ENCODE measurements around the gene SNUPN.
"Not testable (repeated sequence)": the region's sequence is repeated elsewhere in the genome, so short reads cannot be mapped to it uniquely, and the experiment has no call there.

Gene SNUPN

GRCh38 chr15:75583701-75584100 is 41.8 kb downstream of the SNUPN start:
- DNase-seq (ENCODE audit: low spot score), result no peak

DNA sequence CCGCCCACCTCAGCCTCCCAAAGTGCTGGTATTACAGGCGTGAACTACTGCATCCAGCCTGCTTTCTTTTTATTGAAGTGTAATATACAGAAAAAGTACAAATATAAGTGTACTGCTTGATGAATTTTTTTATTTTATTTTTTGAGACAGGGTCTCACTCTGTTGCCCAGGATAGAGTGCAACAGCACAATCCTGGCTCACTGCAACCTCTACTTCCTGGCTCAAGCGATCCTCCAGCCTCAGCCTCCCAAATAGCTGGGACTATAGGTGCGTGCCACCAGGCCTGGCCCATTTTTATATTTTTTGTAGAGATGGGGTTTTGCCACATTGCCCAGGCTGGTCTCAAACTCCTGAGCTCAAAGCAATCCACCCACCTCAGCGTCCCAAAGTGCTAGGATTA is 42.6 kb downstream of the SNUPN start:
- DNase-seq (ENCODE audit: low spot score), result not testable (repeated sequence)

DNA sequence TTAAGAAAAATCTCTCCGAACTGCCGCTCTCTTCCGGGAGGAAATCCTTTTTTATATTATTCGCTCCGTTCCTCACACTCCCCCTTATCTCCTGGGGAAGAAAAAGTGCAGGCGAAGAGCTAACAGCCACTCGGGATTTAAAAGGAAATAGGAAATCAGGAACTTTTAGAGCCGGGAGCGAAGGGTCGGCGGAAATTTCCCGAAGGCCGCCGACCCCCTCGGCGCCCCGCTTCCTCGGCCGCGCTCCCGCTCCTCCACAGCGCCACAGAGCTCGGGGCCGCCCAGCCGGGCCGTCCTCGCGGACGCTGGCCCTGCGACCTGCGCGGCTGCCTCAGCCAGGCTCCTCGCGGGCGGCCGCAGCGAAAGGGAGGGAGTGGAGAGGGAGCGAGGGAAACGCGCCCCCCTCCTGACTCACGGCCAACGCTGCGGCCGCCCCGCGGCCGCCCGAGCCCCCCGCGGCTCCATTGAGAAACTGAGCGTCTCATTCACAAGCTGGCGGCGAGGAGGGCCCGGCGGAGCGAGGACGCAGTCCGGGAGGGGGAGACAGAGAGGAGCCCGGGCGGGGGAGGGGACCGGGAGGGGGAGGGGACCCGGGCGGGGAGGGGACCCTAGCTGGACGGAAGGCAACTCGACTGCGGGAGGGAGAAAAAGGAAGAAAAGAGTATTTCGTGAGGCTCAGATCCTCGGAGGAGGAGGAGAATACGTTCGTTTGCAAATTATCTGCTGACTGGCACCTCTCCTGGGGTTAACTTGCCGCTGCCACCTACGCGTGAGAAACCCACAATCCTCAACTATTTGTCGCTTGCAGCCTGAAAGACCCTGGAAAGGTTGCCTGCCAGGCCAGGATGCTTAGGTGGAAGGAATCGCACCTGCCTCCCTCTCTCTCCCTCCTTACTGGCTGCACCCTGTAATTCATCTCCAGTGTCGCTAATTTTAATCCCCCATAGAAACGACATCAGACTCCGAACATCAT is 46.3 kb downstream of the SNUPN start, which contains the start of gene PTPN9:
Gene PTPN9, minus strand, starts transcription at position 368 of the 973 bp plus-strand sequence. CDS start 539 bp downstream, outside the sequence.
- peak; percentile 82 for DNase-seq (ENCODE audit: low spot score)

DNA sequence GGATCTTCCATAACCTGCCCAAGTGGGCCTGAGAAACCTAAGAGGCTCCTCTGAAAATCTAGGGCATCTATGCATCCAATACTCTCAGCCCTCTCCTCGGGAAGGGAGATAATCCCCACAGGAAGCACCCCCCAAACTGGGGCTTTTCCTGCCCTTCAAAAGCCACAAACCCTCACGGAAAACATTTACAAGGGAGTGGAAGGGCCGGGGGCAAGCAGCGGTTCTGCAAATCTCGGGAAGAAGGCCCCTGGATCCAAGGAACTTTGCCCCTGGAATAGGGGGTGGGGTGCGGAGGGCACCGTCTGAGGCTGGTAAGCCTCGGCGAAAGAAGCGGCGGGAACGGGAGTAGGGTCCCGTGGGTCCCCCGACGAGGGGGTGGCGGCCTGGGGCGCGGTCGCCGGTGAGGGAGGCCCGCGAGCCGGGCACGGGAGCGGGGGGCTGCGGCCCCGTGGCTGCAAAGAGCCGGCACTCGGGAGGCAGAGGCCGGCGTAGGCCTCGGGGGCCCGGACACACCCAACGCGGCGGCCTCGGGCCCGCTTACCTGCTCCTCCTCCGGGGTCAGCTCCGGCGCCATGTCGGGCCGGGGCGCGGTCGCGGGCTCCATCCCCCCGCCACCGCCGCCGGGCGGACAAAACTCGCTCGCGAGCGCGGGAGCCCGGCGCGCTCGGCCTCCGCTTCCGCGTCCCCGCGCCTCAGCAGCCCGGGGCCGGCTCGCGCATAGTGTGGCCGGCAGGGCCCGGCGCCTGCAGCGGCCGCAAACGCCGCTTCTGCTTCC is 47.2 kb downstream of the SNUPN start:
- peak; percentile 39 for DNase-seq (ENCODE audit: low spot score)

DNA sequence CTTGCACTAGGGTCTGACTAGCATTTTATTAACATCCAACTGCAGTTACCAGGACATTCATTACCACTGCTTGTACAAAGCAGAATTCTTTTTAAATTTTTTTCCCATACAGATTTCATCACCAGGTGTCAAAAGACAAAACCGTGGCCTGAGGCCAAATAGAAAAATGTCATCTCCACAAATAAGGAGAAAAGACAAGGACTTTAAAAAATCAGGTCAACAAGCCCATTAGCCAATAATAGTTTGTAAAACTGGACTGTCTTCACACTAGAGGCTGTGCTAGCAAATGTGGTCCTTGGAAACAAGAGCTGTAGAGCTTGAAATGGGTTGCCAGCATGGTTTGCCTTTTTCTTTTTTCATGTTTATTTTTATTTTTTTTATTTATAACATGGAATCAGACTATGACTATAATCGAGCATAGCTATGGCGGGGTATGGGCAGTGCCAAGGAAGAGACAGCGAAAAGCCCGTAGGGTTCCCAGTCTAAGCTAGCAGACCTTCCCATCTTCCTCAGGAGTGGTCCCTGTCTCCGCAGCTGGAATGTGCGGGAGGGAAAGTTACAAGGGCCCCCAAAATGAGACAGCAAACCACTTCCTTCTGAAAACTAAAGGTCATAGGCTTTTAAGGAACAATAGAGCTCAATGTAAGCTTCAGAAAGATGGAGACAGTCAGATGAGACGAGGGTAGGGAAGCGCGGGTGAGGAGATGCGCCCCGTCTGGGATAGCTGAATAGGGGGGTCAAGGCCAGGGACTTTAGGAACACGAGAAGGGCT is 47.9 kb downstream of the SNUPN start:
- DNase-seq (ENCODE audit: low spot score), result no peak

- no peak for DNase-seq (ENCODE audit: low spot score)
Observed at GRCh38 chr15:75573648-75574384, 51.7 kb downstream of the SNUPN start.

DNA sequence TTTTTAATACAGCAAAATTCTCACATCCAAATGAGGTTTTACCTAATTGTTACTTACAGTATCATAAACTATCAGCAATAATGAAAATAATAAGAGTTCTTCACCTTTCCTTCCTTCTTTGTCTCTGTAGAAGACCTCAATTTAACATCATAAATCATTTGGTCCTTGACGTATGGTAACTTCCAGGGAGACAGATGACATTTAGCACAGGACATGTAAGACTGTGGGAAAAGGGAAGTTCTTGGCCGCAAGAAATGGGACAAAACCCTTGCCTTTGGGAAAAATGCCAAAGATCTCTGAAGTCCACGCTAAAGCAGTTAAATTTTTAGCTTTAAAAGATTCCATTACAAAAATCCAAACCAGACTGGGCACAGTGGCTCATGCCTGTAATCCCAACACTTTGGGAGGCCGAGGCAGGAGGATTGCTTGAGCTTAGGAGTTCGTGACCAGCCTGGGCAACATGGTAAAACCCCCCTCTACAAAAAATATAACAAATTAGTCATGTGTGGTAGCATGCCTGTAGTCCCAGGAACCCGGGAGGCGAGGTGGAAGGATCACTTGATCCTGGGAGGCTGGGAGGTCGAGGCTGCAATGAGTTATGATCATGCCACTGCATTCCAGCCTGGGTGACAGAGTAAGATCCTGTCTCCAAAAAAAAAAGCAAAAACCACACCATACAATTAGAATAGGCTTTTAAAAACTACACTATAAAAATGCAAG is 55.2 kb downstream of the SNUPN start:
- DNase-seq (ENCODE audit: low spot score), result no peak

DNA sequence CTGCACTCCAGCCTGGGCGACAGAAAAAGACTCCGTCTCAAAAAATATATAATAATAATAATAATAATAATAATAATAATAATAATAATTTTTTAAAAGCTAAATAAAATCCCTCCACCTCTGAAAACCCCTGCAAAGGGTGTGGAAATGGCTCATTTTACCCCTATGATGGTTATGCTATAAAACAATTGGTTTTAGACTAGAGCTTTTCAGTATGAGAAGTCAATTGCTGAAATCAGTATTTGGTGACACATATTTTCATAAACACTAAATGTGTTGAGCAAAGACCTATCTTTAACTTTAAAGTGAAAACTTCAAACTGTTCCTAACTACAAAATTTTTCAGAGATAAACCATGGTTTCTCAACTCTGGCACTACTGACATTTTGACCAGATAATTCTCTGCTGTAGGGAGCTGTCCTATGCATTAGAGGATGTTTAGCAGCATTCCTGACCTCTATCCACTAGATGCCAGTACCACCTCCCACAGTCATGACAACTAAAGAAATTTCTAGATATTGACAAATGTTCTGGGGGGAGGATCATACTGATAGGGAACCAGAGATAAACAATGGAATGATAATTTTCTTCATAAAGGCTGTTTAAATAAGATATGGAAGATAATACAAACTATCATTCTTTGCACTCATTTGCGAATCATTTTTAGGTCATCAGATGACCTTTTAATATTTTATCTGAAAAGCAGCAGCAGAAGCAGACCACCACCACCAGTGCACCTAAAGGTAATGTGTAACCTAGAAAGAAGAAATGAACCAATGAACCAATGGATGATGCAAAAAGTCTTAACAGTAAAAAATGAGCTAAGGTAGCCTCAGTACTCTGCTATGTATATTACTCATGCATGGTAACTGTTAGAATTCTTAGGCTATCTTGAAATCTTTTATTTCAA is 60.2 kb downstream of the SNUPN start:
- DNase-seq (ENCODE audit: low spot score), result no peak

- DNase-seq (ENCODE audit: low spot score), result no peak
Observed at GRCh38 chr15:75561888-75562287, 63.6 kb downstream of the SNUPN start.

GRCh38 chr15:75559360-75559759 is 66.2 kb downstream of the SNUPN start:
- not testable (repeated sequence) for DNase-seq (ENCODE audit: low spot score)

DNA sequence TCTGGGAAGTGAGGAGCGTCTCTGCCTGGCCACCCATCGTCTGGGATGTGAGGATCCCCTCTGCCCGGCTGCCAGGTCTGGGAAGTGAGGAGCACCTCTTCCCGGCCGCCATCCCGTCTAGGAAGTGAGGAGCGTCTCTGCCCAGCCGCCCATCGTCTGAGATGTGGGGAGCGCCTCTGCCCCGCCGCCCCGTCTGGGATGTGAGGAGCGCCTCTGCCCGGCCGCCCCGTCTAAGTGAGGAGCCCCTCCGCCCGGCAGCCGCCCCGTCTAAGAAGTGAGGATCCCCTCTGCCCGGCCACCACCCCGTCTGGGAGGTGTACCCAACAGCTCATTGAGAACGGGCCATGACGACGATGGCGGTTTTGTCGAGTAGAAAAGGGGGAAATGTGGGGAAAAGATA is 66.6 kb downstream of the SNUPN start:
- not testable (repeated sequence) for DNase-seq (ENCODE audit: low spot score)

DNA sequence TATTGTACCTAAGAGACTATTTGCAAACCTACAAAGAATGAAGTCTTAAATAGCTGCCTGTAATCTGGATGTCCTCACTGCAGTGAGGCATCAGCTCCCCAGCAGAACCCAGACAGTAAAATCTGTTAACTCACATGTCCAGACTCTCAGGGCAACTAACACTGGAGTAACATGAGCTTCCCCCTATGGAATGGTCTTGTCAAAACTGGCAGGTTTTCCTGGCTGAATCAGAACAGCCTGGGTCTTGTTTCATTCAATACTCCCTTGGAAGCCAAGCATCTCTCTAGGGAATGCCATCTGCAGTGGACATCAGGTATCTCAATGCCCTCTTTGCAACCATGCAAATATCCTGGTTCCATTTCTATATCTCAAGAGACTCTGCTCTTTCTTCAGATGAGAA is 70.8 kb downstream of the SNUPN start:
- DNase-seq (ENCODE audit: low spot score), result no peak

DNA sequence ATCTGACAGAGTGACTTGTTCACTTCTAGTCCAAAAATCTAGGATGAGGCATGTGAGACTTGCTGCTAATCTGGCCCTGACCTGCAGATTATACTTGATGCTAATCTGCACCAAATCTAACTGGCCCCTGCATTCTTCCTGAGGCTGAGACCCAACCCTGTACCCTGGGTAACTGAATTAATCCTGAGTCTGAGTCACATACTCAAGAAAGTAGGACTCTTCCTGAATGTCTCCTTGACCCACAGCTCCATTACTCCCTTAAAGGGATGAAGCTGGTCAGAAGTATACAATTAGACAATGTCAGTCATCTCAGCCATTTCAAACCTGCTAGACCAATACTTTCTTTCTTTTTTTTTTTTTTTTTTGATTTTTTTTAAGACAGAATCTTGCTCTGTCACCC is 71.9 kb downstream of the SNUPN start:
- no peak for DNase-seq (ENCODE audit: low spot score)

DNA sequence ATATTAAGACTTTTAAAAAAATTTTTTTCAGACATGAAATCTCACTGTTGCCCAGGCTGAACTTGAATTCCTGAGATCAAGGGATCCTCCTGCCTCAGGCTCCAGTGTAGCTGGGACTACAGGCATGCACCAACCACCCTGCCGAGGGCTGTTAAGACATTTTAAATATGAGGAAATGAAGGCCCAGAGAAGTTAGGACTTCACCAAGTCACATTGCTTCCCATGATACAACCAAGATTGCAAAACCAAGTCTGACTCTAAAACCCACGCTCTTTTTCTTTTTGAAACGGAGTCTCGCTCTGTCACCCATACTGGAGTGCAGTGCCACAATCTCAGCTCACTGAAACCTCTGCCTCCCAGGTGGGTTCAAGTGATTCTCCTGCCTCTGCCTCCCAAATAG is 74.4 kb downstream of the SNUPN start:
- no peak for DNase-seq (ENCODE audit: low spot score)
